LHCN-M2 (cell line): ENCODE data around the gene YIPF2. TPM values are rescaled to one million over a fixed set of nuclear protein-coding genes. Genes with fewer than 3 reads are reported as not detected.

Experiments used
- DNase-seq: peaks from one replicate; pipeline ENCODE4 v3.0.0-alpha.2; 2012; ENCODE audit warnings: low read depth
- total RNA-seq: library from RNA; depleted of rRNA; stranded (reverse); fragments of >200 nt; gene quantifications from 2 replicates; pipeline ENCODE4 v1.2.3, GENCODE V29; 2014; rRNA removed

The YIPF2 gene
- total RNA-seq, 1 experiment from 2014 or later = 64.0 TPM

DNA sequence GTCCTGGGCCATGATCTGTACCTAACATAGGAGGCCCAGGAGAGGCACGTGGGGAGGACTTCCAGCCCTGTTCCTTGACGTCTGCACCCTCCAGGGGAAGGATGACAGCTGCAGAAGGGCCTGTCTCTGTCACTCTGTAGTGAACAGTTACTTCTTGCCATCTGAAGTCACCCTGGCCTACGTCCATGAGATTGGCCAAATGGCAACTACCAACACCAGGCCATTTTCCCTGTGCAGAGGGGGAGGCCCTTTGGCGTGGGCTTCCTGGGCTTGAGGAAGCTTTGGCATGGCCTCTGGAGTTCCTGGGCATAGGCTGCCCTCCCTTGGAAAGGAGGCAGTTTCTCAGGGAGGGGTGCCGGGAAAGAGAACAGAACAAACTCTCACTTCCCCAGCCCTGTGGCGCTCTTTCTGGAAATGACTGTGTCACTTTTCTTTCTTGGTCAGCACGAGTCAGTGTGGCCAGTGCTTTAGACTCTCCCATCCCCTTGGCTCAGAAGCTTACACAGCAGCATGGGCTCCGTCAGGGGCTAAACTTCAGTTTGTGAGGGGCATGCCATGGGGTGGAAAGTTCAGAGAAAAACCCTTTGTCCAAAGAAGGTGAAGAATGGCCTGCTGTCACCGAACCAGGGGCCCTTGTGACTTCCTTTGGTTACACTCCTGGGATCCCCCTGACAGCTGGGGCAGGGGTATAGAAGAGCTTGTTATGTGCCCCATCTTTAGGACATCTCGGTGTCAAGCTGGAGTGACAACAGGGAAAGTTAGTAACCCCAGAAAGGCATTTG, 51.8 kb downstream of the YIPF2 start:
- no peak for DNase-seq

GRCh38 chr19:10874024-10874423, 54.4 kb downstream of the YIPF2 start:
- DNase-seq = no peak

DNA sequence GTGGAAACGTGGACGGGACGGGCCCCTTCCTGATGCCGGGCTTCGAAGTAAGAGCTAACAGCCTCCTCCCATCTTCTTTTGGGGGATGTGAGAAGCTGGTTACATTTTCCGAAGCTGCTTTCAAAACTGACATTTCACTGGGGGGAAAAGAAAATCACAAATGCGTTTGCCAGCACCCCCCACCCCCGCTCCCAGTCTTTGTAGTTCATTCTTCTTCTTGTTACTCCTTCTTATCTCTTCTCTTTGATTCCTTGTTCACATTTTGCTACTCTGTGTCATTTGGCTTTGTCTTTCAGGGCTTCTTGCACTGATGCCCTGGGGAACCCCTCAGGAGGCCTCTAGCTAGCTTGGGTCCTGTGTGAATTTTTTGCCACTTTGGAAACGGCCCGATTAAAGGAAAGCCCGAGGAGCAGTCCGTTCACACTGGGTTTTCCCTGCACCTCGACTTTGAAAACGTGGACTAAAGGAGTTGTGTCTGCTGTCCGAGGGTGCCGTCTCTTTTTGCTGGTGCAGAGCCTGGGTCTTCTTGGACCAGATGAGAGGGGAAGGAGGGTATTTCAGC, 55.8 kb downstream of the YIPF2 start:
- DNase-seq = no peak

Other genes with a start within 250 kb of the YIPF2 start
- 37.8 and 41.4 TPM in 2 replicates for gene QTRT1, start 227.2 kb downstream of the YIPF2 start, total RNA-seq
- 75.3 and 80.3 TPM in 2 replicates for gene DNM2, start 210.6 kb downstream of the YIPF2 start, total RNA-seq
- 52.1 and 52.9 TPM in 2 replicates for gene TMED1, start 92.4 kb downstream of the YIPF2 start, total RNA-seq
- not detected in 2 replicates for gene C19orf38, start 80.2 kb downstream of the YIPF2 start, total RNA-seq
- 37.4 and 42.1 TPM in 2 replicates for gene CARM1, start 57.1 kb downstream of the YIPF2 start, total RNA-seq
- gene TIMM29, start 172 bp upstream of the YIPF2 start, total RNA-seq = 34.7 and 37.1 TPM in 2 replicates
- 105 and 108 TPM in 2 replicates for gene SMARCA4, start 32.4 kb upstream of the YIPF2 start, total RNA-seq
- 48.3 and 64.4 TPM in 2 replicates for gene LDLR, start 160.8 kb upstream of the YIPF2 start, total RNA-seq
- 105 and 142 TPM in 2 replicates for gene SPC24, start 227.1 kb upstream of the YIPF2 start, total RNA-seq